GM10248 (cell line): ENCODE data around the gene MT1F.
"Not testable (repeated sequence)": the region's sequence is repeated elsewhere in the genome, so short reads cannot be mapped to it uniquely, and the experiment has no call there.

Experiments used
- CTCF ChIA-PET: fragments of 300-600 bp; sonication (Branson Sonifier 250); formaldehyde crosslinking; extraction: SDS; loops from one replicate; lab custom pipeline; 2021; ENCODE audit warnings: antibody characterized with exemption; lab: Yijun Ruan, JAX
- POLR2A ChIA-PET: fragments of 350-650 bp; sonication (Branson Sonifier 250); formaldehyde crosslinking; extraction: SDS; loops from one replicate; lab custom pipeline; 2020; ENCODE audit warnings: antibody characterized with exemption; lab: Yijun Ruan, JAX
- DNase-seq: peaks from one replicate; pipeline ENCODE4 v3.0.0; 2012; ENCODE audit errors: extremely low spot score
- TF ChIP-seq, protein P1 (sequence below): IDR thresholded peaks from 2 replicates; pipeline ENCODE4 v1.5.1; 2012; ENCODE audit warnings: mild to moderate bottlenecking, low read depth; ENCODE audit errors: extremely low read depth, missing control alignments, control extremely low read depth

Gene MT1F

DNA sequence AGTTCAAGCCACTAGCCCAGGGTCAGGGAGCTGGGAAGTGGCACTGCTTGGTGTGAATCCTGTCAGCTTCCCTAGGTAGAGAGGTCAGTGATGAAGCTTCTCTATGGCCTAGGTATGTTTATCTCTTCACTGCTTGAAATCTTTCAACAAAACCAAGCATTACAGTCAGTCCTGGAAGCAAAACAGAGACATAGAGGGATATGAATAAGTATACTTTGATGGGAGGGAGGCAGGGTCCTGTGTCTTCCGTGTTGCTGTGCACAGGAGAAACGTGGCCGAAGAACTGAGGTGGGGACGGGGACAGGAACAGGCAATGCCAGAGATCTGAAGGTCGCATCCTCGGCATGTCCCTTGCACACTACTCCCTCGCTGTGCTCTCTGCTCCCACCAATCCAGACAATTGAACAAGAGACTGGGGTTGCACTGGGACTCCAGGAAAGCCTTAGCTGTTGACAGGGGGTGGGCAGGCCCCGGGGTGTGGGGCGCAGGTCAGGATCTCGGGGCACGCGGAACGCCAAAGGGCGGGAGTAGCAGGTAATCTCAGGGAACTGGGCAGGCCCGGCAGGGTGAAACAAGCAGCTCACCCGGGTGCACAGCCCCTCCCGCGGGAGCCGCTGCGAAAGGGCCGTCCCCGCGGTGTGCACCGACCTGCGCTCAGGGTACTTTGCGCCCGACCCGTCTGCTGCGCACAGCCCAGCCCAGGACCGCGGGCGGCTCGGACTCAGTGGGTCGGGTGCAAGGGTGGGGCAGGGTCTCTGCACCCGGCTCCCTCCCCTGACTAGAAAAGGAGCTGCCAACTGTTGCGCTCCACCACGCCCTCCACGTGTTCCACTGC lies 11.5 kb downstream of the MT1F start, which contains the start of gene MT1H:
MT1H (plus strand) TSS at position 810 of the 835 bp plus-strand sequence. CDS start 71 bp downstream, outside the sequence.
- TF ChIP-seq, protein P1, sequence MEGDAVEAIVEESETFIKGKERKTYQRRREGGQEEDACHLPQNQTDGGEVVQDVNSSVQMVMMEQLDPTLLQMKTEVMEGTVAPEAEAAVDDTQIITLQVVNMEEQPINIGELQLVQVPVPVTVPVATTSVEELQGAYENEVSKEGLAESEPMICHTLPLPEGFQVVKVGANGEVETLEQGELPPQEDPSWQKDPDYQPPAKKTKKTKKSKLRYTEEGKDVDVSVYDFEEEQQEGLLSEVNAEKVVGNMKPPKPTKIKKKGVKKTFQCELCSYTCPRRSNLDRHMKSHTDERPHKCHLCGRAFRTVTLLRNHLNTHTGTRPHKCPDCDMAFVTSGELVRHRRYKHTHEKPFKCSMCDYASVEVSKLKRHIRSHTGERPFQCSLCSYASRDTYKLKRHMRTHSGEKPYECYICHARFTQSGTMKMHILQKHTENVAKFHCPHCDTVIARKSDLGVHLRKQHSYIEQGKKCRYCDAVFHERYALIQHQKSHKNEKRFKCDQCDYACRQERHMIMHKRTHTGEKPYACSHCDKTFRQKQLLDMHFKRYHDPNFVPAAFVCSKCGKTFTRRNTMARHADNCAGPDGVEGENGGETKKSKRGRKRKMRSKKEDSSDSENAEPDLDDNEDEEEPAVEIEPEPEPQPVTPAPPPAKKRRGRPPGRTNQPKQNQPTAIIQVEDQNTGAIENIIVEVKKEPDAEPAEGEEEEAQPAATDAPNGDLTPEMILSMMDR = no peak
- POLR2A ChIA-PET = no interaction called here
- DNase-seq = no peak
- CTCF ChIA-PET = interaction anchor here (1.4 kb wide), 1 partner anchor 33 kb away, joined by 5 read pairs; no protein-coding TSS in a partner anchor

DNA sequence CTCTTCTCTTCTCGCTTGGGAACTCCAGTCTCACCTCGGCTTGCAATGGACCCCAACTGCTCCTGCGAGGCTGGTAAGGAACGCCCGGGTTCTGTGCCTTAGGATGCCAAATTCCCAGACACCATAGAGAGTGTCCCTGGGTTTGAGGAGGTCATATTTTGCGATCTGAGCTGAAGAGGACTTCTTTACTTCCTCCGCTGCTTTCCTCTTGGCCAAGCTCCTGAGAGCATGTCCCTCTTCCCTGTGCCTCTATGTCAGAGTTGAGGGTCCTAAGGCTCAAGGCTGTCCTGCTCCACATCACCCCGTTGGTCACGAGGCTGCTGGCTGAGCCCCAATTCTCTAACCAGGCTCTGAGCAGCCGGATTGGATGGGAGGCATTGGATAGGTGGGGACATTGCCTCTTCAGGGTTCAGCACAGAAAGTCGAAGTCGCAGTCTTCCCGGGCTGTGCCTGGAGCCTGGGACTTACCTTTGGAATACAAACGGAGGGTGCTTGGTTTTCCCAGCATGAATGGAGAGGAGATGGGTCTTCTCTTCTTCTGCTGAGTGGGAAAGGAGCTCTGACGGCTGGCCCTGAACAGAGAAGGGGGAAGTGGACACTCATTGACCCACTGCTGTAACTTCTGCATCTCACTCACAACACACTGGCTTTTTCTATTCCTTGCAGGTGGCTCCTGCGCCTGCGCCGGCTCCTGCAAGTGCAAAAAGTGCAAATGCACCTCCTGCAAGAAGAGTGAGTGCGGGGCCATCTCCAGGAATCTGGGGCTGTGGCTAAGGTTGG lies 12.3 kb downstream of the MT1F start:
- CTCF ChIA-PET = no interaction called here
- TF ChIP-seq, protein P1 = no peak
- POLR2A ChIA-PET = no interaction called here
- no peak for DNase-seq

DNA sequence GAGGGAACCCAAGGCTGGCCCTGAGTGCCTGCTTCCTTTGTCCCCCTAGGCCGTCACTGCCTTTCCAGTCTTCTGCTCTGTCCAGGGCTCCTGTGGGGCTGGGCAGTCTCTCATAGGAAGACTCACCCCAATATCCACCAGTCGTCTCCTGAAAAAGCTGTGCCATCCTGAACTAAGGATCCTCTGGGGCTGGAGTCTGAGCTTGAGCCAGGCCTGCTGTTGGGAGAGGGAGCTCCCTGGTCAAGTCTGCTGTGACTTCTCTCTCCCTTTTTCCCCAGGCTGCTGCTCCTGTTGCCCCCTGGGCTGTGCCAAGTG lies 12.8 kb downstream of the MT1F start:
- TF ChIP-seq, protein P1 = no peak
- ChIA-PET POLR2A (no interaction called here), CTCF (no interaction called here)

DNA sequence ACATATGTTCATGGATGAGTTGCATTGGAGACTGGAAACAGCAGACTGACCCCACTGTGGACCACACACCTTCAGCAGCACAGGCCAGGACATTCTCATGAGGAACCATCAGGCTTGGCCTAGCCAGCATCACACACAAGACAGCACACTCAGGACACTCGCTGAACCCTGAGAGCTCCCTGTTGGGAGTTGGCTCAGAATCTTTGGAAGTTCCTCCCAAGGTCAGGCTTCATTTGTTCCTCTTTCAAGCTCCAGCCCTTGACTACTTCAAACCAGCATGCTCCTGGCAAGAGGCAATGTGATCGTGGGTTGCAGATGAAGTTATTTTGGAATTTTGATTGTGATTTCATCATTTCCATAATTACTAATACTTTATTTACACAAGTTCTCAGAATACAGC lies 13.9 kb downstream of the MT1F start:
- DNase-seq, POLR2A ChIA-PET: not testable (repeated sequence)
- CTCF ChIA-PET = interaction anchor here (4.1 kb wide), 1 partner anchor 30 kb away, joined by 20 read pairs; no protein-coding TSS in a partner anchor

More for the DNA sequence above, 12.8 kb downstream of the MT1F start:
- no peak for DNase-seq

DNA sequence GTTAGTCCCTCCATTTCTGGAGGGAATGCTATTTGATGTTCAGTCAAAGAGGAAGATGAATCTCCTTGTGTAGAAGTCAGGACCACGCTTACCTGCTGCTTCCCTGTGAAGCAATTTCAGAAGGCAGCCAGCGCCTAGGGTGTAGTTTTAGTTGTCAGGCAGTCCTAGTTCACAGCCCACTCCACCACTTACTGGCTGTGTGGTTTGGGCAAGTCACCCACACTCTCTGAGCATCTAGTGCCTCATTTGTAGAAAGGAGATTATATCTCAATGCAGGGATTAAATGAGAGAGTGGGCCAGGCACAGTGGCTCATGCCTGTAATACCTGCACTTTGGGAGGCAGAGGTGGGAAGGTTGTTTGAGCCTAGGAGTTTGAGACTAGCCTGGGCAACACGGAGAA lies 14.4 kb downstream of the MT1F start:
- DNase-seq, POLR2A ChIA-PET: not testable (repeated sequence)
- CTCF ChIA-PET = interaction anchor here (4.1 kb wide), 1 partner anchor 30 kb away, joined by 20 read pairs; no protein-coding TSS in a partner anchor

DNA sequence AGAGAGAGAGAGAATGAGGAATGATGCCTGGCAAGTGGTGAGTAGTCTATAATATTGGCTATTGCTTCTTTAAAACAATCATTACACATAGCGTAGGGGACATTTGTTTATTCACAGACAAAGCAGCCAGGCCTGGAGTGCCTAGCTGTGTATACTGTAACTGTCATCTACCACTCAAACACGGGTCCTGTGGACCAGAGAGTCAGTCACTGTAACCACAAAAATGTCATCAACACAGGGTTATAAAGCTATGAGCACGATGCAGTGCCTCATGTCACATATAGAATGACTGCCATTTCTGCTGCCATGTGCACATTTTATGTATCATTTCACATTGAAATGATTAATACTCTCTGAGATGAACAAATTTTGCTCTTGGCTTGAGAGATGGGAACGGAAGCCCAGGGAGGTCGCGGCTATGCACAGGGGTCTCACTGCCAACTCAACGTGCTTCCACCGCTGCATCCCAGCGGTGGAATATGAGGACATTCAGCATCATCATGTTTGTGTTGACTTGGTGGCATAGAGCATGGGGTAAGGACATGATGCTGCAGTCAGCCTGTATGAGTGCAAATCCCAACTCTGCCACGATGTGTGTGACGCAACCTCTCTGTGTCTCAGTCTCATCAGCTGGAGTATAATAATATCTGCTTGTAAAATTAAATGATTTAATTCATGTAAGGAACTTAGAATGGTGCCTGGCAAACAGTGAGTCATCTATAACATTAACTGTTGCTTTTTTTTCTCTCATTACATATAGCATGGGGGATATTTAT lies 15.2 kb downstream of the MT1F start:
- TF ChIP-seq, protein P1 = no peak
- DNase-seq = no peak
- ChIA-PET POLR2A (no interaction called here), CTCF (interaction anchor here (1.5 to 4.1 kb wide), 3 partner anchors 17 to 49 kb away, joined by 4 to 20 read pairs (median 7); no protein-coding TSS in a partner anchor)

DNA sequence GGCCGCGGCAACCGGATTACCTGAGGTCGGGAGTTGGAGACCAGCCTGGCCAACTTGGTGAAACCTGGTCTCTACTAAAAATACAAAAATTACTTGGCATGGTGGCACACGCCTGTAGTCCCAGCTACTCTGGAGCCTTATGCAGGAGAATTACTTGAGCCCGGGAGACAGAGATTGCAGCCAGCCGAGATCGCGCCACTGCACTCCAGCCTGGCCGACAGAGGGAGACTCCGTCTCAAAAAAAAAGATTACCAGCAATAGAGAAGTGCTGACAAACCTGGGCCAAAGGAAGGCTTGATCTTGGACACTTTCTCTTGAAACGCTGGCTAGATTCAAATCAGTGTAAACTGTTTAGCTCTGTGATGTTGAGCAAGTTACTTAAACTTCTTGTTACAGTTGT lies 16.2 kb downstream of the MT1F start:
- no peak for DNase-seq
- CTCF ChIA-PET = interaction anchor here (1.2 to 4.1 kb wide), 4 partner anchors 16 to 98 kb away, joined by 3 to 20 read pairs (median 6); no protein-coding TSS in a partner anchor
- TF ChIP-seq, protein P1 = peak; percentile 50
- POLR2A ChIA-PET = no interaction called here

DNA sequence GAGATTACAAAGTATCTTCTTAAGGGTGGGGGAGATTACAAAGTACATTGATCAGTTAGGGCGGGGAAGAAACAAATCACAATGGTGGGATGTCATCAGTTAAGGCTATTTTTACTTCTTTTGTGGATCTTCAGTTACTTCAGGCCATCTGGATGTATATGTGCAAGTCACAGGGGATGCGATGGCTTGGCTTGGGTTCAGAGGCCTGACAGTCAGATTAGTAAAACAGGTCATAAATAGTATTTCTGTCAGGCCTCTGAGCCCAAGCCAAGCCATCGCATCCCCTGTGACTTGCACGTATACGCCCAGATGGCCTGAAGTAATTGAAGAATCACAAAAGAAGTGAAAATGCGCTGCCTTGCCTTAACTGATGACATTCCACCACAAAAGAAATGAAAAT lies 16.8 kb downstream of the MT1F start:
- POLR2A ChIA-PET, DNase-seq: not testable (repeated sequence)
- CTCF ChIA-PET = interaction anchor here (1.2 to 4.1 kb wide), 3 partner anchors 27 to 98 kb away, joined by 3 to 20 read pairs (median 4); no protein-coding TSS in a partner anchor
